Measurements from ENCODE around the gene NCAPG2.

The NCAPG2 gene

GRCh38 chr7:158582089-158582456 is 122.5 kb downstream of the NCAPG2 start:
- DNase-seq (ENCODE audit: low read depth) = no peak
- H3K4me3 ChIP-seq (ENCODE audit: control insufficient read depth, low read depth, low read length) = no peak overlapping the region
- TF ChIP-seq CTCF (IDR thresholded peaks at IDR 0.05; ENCODE audit: control insufficient read depth, insufficient read depth, low read depth, low read length, missing control alignments) = no peak

- DNase-seq (ENCODE audit: low read depth) = no peak
- no peak for TF ChIP-seq CTCF (IDR thresholded peaks at IDR 0.05; ENCODE audit: control insufficient read depth, insufficient read depth, low read depth, low read length, missing control alignments)
- H3K4me3 ChIP-seq (ENCODE audit: control insufficient read depth, low read depth, low read length) = no peak overlapping the region
Measured at GRCh38 chr7:158581440-158582088, 123.0 kb downstream of the NCAPG2 start.
